ENCODE data around the gene RARRES1.

DNA sequence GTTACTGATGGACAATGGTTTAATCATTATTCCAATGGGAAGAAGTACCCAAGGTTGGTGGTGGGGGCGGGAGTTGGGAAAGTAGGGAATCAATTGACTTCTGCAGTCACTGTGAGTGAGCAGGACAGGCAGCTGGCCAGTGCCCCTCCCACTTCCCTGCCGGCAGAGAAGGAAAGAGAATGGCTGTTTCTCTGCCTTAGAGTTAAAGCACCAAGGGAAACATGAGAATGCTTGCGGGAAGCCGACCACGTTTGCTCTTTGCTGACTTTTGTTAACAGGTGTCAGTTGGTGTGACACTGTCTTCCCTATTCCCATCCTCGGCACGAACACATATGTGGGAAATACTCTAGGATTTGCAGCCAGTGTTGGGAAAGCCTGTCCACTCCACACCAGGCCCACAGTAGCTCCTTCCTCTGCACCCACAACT lies 36.1 kb upstream of the RARRES1 start:
- TF ChIP-seq POLR2A (IDR thresholded peaks at IDR 0.05) (no peak), POLR2AphosphoS5 (IDR thresholded peaks at IDR 0.05) (no peak)
